Bronchial epithelial cell (primary cell): ENCODE measurements around the gene PKNOX2. TPM values are rescaled to one million over a fixed set of nuclear protein-coding genes. Genes with fewer than 3 reads are reported as not detected.
A peak's percentile ranks its signal among the peaks of the same experiment; 100 is the strongest.

Source experiments
- DNase-seq: peaks from one replicate; pipeline ENCODE4 v3.0.0-alpha.2; 2010; ENCODE audit warnings: low read depth
- FAIRE-seq: peaks from 2 replicates; lab custom pipeline; 2011; peaks lifted over from hg19 to GRCh38; lab: Jason Lieb, UNC
- H3K27me3 ChIP-seq: 2 replicates; pipeline ENCODE4 v1.5.1; 2011; ENCODE audit warnings: low read length; ENCODE audit not compliant: control insufficient read depth, insufficient read depth
- H3K36me3 ChIP-seq: 2 replicates; pipeline ENCODE4 v1.5.1; 2011; ENCODE audit warnings: low read length; ENCODE audit not compliant: control insufficient read depth, insufficient read depth
- H3K4me3 ChIP-seq: 2 replicates; pipeline ENCODE4 v1.5.1; 2011; ENCODE audit warnings: mild to moderate bottlenecking, low read depth, low read length, control low read depth
- total RNA-seq: library from RNA; depleted of rRNA; stranded (reverse); fragments of >200 nt; gene quantifications from 2 replicates; pipeline ENCODE4 v1.2.1, GENCODE V29; 2014
- TF ChIP-seq, protein P1 (sequence below): IDR thresholded peaks from 2 replicates; pipeline ENCODE4 v1.5.1; 2011; ENCODE audit warnings: mild to moderate bottlenecking, moderate library complexity, low read length, control low read depth, inconsistent platforms; ENCODE audit not compliant: insufficient read depth, severe bottlenecking

The PKNOX2 gene
- total RNA-seq, 1 donor from 2014 or later, result not detected

- Histone ChIP-seq H3K4me3 (no peak overlapping the region), H3K36me3 (peaks cover 1% of the 10 kb centered on the region), H3K27me3 (no peaks in the 10 kb centered on the region)
- peak; percentile 70 for FAIRE-seq
- peak; percentile 55 for DNase-seq
- TF ChIP-seq, protein P1, sequence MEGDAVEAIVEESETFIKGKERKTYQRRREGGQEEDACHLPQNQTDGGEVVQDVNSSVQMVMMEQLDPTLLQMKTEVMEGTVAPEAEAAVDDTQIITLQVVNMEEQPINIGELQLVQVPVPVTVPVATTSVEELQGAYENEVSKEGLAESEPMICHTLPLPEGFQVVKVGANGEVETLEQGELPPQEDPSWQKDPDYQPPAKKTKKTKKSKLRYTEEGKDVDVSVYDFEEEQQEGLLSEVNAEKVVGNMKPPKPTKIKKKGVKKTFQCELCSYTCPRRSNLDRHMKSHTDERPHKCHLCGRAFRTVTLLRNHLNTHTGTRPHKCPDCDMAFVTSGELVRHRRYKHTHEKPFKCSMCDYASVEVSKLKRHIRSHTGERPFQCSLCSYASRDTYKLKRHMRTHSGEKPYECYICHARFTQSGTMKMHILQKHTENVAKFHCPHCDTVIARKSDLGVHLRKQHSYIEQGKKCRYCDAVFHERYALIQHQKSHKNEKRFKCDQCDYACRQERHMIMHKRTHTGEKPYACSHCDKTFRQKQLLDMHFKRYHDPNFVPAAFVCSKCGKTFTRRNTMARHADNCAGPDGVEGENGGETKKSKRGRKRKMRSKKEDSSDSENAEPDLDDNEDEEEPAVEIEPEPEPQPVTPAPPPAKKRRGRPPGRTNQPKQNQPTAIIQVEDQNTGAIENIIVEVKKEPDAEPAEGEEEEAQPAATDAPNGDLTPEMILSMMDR, result no peak
These were observed 299.7 kb downstream of the PKNOX2 start for GRCh38 chr11:125464270-125464662.

- TF ChIP-seq, protein P1, result no peak
- no peak overlapping the region for H3K4me3 ChIP-seq
- H3K27me3 ChIP-seq, result no peaks in the 10 kb centered on the region
- DNase-seq (no peak), FAIRE-seq (no peak)
- peaks cover 1% of the 10 kb centered on the region for H3K36me3 ChIP-seq
These were observed 300.1 kb downstream of the PKNOX2 start for GRCh38 chr11:125464666-125465065.

GRCh38 chr11:125465255-125465654, 300.7 kb downstream of the PKNOX2 start:
- no peak overlapping the region for H3K4me3 ChIP-seq
- no peaks in the 10 kb centered on the region for H3K27me3 ChIP-seq
- peaks cover 1% of the 10 kb centered on the region for H3K36me3 ChIP-seq
- no peak for DNase-seq
- no peak for FAIRE-seq
- TF ChIP-seq, protein P1, result no peak

GRCh38 chr11:125465701-125466100, 301.1 kb downstream of the PKNOX2 start:
- H3K4me3 ChIP-seq, result no peak overlapping the region
- TF ChIP-seq, protein P1, result no peak
- FAIRE-seq (no peak), DNase-seq (no peak)
- H3K36me3 ChIP-seq, result peaks cover 1% of the 10 kb centered on the region
- H3K27me3 ChIP-seq, result no peaks in the 10 kb centered on the region

GRCh38 chr11:125468025-125468424, 303.5 kb downstream of the PKNOX2 start:
- Histone ChIP-seq H3K36me3 (no peaks in the 10 kb centered on the region), H3K4me3 (no peak overlapping the region), H3K27me3 (no peaks in the 10 kb centered on the region)
- TF ChIP-seq, protein P1, result no peak
- FAIRE-seq (no peak), DNase-seq (no peak)

- H3K4me3 ChIP-seq, result no peak overlapping the region
- no peak for FAIRE-seq
- TF ChIP-seq, protein P1, result no peak
These were observed 304.3 kb downstream of the PKNOX2 start for GRCh38 chr11:125468852-125469251.

More at GRCh38 chr11:125468852-125469251, 304.3 kb downstream of the PKNOX2 start:
- no peak for DNase-seq
- Histone ChIP-seq H3K36me3 (no peaks in the 10 kb centered on the region), H3K27me3 (no peaks in the 10 kb centered on the region)
